Vagina (tissue), 2 donors: ENCODE data around the gene TMTC3. TPM values are rescaled to one million over a fixed set of nuclear protein-coding genes. Genes with fewer than 3 reads are reported as not detected.

Source experiments
- DNase-seq, 2 donors: peaks; one replicate each; pipeline ENCODE4 v3.0.0-alpha.2; 2017; ENCODE audit errors: extremely low spot score in 2 of 2
- H3K27ac ChIP-seq: fragments of 200-600 bp; sonication (generic); one replicate; pipeline ENCODE4 v1.5.1; 2019
- H3K27me3 ChIP-seq: fragments of 200-600 bp; sonication (generic); one replicate; pipeline ENCODE4 v1.5.1; 2019
- H3K36me3 ChIP-seq, 2 donors: fragments of 200-600 bp; sonication (generic); one replicate each; pipeline ENCODE4 v1.5.1; 2017 to 2019
- H3K4me1 ChIP-seq: fragments of 200-600 bp; sonication (generic); one replicate; pipeline ENCODE4 v1.5.1; 2019
- H3K4me3 ChIP-seq, 2 donors: fragments of 200-600 bp; sonication (generic); 1 replicate in 1 of 2; 2 replicates in 1 of 2; pipeline ENCODE4 v1.5.1; 2016 to 2019
- H3K9me3 ChIP-seq: fragments of 200-600 bp; sonication (generic); one replicate; pipeline ENCODE4 v1.5.1; 2019
- CTCF ChIP-seq, 3 experiments: fragments of 450-650 bp in 2 of 3; fragments of 200-600 bp in 1 of 3; sonication (generic) in 1 of 3; IDR thresholded peaks; one replicate each; pipeline ENCODE4 v1.5.1; 2017 to 2019; ENCODE audit warnings: antibody characterized with exemption in 3 of 3, mild to moderate bottlenecking in 2 of 3, moderate library complexity in 2 of 3
- POLR2A ChIP-seq, 2 donors: fragments of 450-650 bp; IDR thresholded peaks; one replicate each; pipeline ENCODE4 v1.6.1; 2017; ENCODE audit warnings: antibody characterized with exemption in 2 of 2, mild to moderate bottlenecking in 2 of 2, moderate library complexity in 2 of 2
- POLR2AphosphoS5 ChIP-seq, 2 donors: sonication (generic); formaldehyde crosslinking; IDR thresholded peaks; one replicate each; pipeline ENCODE4 v1.9.0; 2017; ENCODE audit warnings: antibody characterized with exemption in 2 of 2, mild to moderate bottlenecking in 2 of 2, low read depth in 1 of 2; ENCODE audit not compliant: insufficient read depth in 1 of 2
- intact Hi-C: fragments of 100-400 bp; cut with DNase I; formaldehyde crosslinking; loops from one replicate; pipeline ENCODE4 v1.15.1; 2023
- total RNA-seq: library from RNA; depleted of rRNA; stranded (reverse); fragments of >200 nt; gene quantifications from one replicate; pipeline ENCODE4 v1.2.3, GENCODE V29; 2016

The TMTC3 gene
- total RNA-seq, 1 donor from 2014 or later: 14.2 TPM

- H3K36me3 ChIP-seq: no peaks in the 10 kb centered on the region
- DNase-seq: no peak
- H3K9me3 ChIP-seq: no peaks in the 10 kb centered on the region
- TF ChIP-seq CTCF (IDR thresholded peaks at IDR 0.05): no peak
- TF ChIP-seq POLR2A (IDR thresholded peaks at IDR 0.05): no peak
- TF ChIP-seq POLR2AphosphoS5 (IDR thresholded peaks at IDR 0.05; ENCODE audit: insufficient read depth in 1 of 2, low read depth in 1 of 2): no peak
- peaks cover 9% of the 10 kb centered on the region for H3K4me1 ChIP-seq
- H3K27ac ChIP-seq: no peak overlapping the region
- H3K27me3 ChIP-seq: no peaks in the 10 kb centered on the region
- intact Hi-C loops: no loop called here
- no peak overlapping the region for H3K4me3 ChIP-seq
Measured at GRCh38 chr12:88237954-88238353, 95.8 kb downstream of the TMTC3 start.

- Histone ChIP-seq H3K9me3 (no peaks in the 10 kb centered on the region), H3K27me3 (no peaks in the 10 kb centered on the region), H3K4me1 (peaks cover 9% of the 10 kb centered on the region), H3K36me3 (no peaks in the 10 kb centered on the region), H3K27ac (no peak overlapping the region), H3K4me3 (no peak overlapping the region)
- intact Hi-C loops: no loop called here
- DNase-seq: no peak
- no peak for TF ChIP-seq CTCF (IDR thresholded peaks at IDR 0.05)
- no peak for TF ChIP-seq POLR2AphosphoS5 (IDR thresholded peaks at IDR 0.05; ENCODE audit: insufficient read depth in 1 of 2, low read depth in 1 of 2)
- no peak for TF ChIP-seq POLR2A (IDR thresholded peaks at IDR 0.05)
Measured at GRCh38 chr12:88238406-88238805, 96.3 kb downstream of the TMTC3 start.

- Histone ChIP-seq H3K4me1 (peaks cover 9% of the 10 kb centered on the region), H3K9me3 (no peaks in the 10 kb centered on the region), H3K27ac (peak overlapping the region; percentile 27), H3K27me3 (no peaks in the 10 kb centered on the region), H3K36me3 (no peaks in the 10 kb centered on the region), H3K4me3 (no peak overlapping the region)
- intact Hi-C loops: no loop called here
- TF ChIP-seq CTCF (IDR thresholded peaks at IDR 0.05) (no peak), POLR2AphosphoS5 (IDR thresholded peaks at IDR 0.05; ENCODE audit: insufficient read depth in 1 of 2, low read depth in 1 of 2) (peak in 1 of 2 donors; percentile 23), POLR2A (IDR thresholded peaks at IDR 0.05) (no peak)
- no peak for DNase-seq
Measured at GRCh38 chr12:88241862-88242570, 99.9 kb downstream of the TMTC3 start.

- no peak for TF ChIP-seq POLR2AphosphoS5 (IDR thresholded peaks at IDR 0.05; ENCODE audit: insufficient read depth in 1 of 2, low read depth in 1 of 2)
- no peak for TF ChIP-seq POLR2A (IDR thresholded peaks at IDR 0.05)
- no peak for TF ChIP-seq CTCF (IDR thresholded peaks at IDR 0.05)
- H3K27ac ChIP-seq: peak overlapping the region; percentile 27
Measured at GRCh38 chr12:88242571-88242925, 100.4 kb downstream of the TMTC3 start.

GRCh38 chr12:88242939-88243338 is 100.8 kb downstream of the TMTC3 start:
- Histone ChIP-seq H3K36me3 (no peaks in the 10 kb centered on the region), H3K4me1 (peaks cover 9% of the 10 kb centered on the region), H3K4me3 (no peak overlapping the region), H3K9me3 (no peaks in the 10 kb centered on the region), H3K27me3 (no peaks in the 10 kb centered on the region), H3K27ac (peak overlapping the region; percentile 27)
- DNase-seq: no peak
- no peak for TF ChIP-seq CTCF (IDR thresholded peaks at IDR 0.05)
- no peak for TF ChIP-seq POLR2A (IDR thresholded peaks at IDR 0.05)
- TF ChIP-seq POLR2AphosphoS5 (IDR thresholded peaks at IDR 0.05; ENCODE audit: insufficient read depth in 1 of 2, low read depth in 1 of 2): no peak
- intact Hi-C loops: no loop called here

More at GRCh38 chr12:88242571-88242925, 100.4 kb downstream of the TMTC3 start:
- no peak for DNase-seq
- no peaks in the 10 kb centered on the region for H3K9me3 ChIP-seq
- H3K27me3 ChIP-seq: no peaks in the 10 kb centered on the region
- no peak overlapping the region for H3K4me3 ChIP-seq
- no peaks in the 10 kb centered on the region for H3K36me3 ChIP-seq
- intact Hi-C loops: no loop called here
- peaks cover 9% of the 10 kb centered on the region for H3K4me1 ChIP-seq
